ENCODE measurements around the gene TMA7. TPM values are rescaled to one million over a fixed set of nuclear protein-coding genes. Genes with fewer than 3 reads are reported as not detected.
A peak's percentile ranks its signal among the peaks of the same experiment; 100 is the strongest.

The TMA7 gene
- total and polyA plus RNA-seq, 2 of the 13 experiments (the other 11 are each of a cell fraction or from before 2014, with no cell fraction given) = 100 to 486 TPM

GRCh38 chr3:48439820-48440589 is at the start of gene TMA7, which contains the start of gene CCDC51 (continued):
- peak; percentile 68; the same call in 1 of the 2 replicates for TF ChIP-seq KDM5A (IDR thresholded peaks at IDR 0.05; ENCODE audit: borderline replicate concordance, low read length)
- peak; percentile 81; the same call in 1 of the 2 replicates for TF ChIP-seq NFKB2 (CRISPR knock-in tag; IDR thresholded peaks at IDR 0.05; ENCODE audit: borderline replicate concordance)
- no peak for TF ChIP-seq ZNF367 (CRISPR knock-in tag; IDR thresholded peaks at IDR 0.05; ENCODE audit: borderline replicate concordance)
- TF ChIP-seq SRSF4 (IDR thresholded peaks at IDR 0.05; ENCODE audit: low read depth, low read length, poor library complexity, severe bottlenecking) = no peak
- TF ChIP-seq HDAC2 (CRISPR knock-in tag; IDR thresholded peaks at IDR 0.05) = peak; percentile 80; the same call in 1 of the 2 replicates
- peak; percentile 91 for TF ChIP-seq CBX1 (IDR thresholded peaks at IDR 0.05; ENCODE audit: low read depth)
- TF ChIP-seq DNMT1 (CRISPR knock-in tag; IDR thresholded peaks at IDR 0.05) = no peak
- TF ChIP-seq, protein P1, sequence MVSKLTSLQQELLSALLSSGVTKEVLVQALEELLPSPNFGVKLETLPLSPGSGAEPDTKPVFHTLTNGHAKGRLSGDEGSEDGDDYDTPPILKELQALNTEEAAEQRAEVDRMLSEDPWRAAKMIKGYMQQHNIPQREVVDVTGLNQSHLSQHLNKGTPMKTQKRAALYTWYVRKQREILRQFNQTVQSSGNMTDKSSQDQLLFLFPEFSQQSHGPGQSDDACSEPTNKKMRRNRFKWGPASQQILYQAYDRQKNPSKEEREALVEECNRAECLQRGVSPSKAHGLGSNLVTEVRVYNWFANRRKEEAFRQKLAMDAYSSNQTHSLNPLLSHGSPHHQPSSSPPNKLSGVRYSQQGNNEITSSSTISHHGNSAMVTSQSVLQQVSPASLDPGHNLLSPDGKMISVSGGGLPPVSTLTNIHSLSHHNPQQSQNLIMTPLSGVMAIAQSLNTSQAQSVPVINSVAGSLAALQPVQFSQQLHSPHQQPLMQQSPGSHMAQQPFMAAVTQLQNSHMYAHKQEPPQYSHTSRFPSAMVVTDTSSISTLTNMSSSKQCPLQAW (CRISPR knock-in tag; IDR thresholded peaks at IDR 0.05) = peak; percentile 87
- peak; percentile 64; the same call in 1 of the 2 replicates for TF ChIP-seq REPIN1 (CRISPR knock-in tag; IDR thresholded peaks at IDR 0.05; ENCODE audit: borderline replicate concordance, low read depth)
- TF ChIP-seq KDM5B (CRISPR knock-in tag; IDR thresholded peaks at IDR 0.05; ENCODE audit: borderline replicate concordance) = peak; percentile 87
- no peak for TF ChIP-seq CREB3 (CRISPR knock-in tag; IDR thresholded peaks at IDR 0.05)
- TF ChIP-seq, protein P2, sequence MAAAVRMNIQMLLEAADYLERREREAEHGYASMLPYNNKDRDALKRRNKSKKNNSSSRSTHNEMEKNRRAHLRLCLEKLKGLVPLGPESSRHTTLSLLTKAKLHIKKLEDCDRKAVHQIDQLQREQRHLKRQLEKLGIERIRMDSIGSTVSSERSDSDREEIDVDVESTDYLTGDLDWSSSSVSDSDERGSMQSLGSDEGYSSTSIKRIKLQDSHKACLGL (CRISPR knock-in tag; IDR thresholded peaks at IDR 0.05) = peak; percentile 69; the same call in 1 of the 2 replicates
- no peak for TF ChIP-seq IKZF1 (IDR thresholded peaks at IDR 0.05)
- TF ChIP-seq ZNF407 (CRISPR knock-in tag; IDR thresholded peaks at IDR 0.05; ENCODE audit: not compliant biosample characterization) = no peak
- TF ChIP-seq SALL2 (CRISPR knock-in tag; IDR thresholded peaks at IDR 0.05) = peak; percentile 43; the same call in 1 of the 2 replicates
- TF ChIP-seq ASH2L (IDR thresholded peaks at IDR 0.05; ENCODE audit: insufficient read length, low read depth, low read length) = peak; percentile 88
